ENCODE data around the gene SLC30A2. TPM values are rescaled to one million over a fixed set of nuclear protein-coding genes. Genes with fewer than 3 reads are reported as not detected.

The SLC30A2 gene
- total and polyA plus RNA-seq, 4 donors = 0.02 to 0.51 (median 0.24) TPM

GRCh38 chr1:26078286-26079177, 32.6 kb upstream of the SLC30A2 start:
- H3K4me3 ChIP-seq = no peak overlapping the region
- peaks cover 0 to 4% (median 0%) of the 10 kb centered on the region in 3 donors for H3K27me3 ChIP-seq (ENCODE audit: control insufficient read depth in 3 of 3, insufficient read depth in 3 of 3, low read length in 2 of 3)
- ATAC-seq (ENCODE audit: insufficient read depth, low FRiP score) (no peak), DNase-seq (no peak)
- peaks cover 0 to 6% (median 3%) of the 10 kb centered on the region in 5 donors for H3K4me1 ChIP-seq (ENCODE audit: control insufficient read depth in 5 of 5, insufficient read depth in 5 of 5, low read length in 5 of 5)
- no peak overlapping the region for H3K9ac ChIP-seq (ENCODE audit: insufficient read depth in 1 of 2, low read length in 2 of 2)
- WGBS, 2 donors = 64 to 86% methylated on average over 8 of the region's 8 CpGs
- no peak for TF ChIP-seq CTCF (IDR thresholded peaks at IDR 0.05; ENCODE audit: control extremely low read depth, extremely low read depth)
- no peaks in the 10 kb centered on the region for H3K9me3 ChIP-seq (ENCODE audit: control insufficient read depth in 4 of 4, insufficient read depth in 3 of 4, low read length in 3 of 4)
- H3K27ac ChIP-seq (ENCODE audit: low read depth in 1 of 2, low read length in 1 of 2) = peak overlapping the region in 1 of 2 donors; percentile 55
- no peaks in the 10 kb centered on the region for H3K36me3 ChIP-seq (ENCODE audit: control insufficient read depth in 4 of 4, insufficient read depth in 4 of 4, low read length in 4 of 4)

GRCh38 chr1:26077524-26077923, 31.6 kb upstream of the SLC30A2 start:
- H3K9ac ChIP-seq (ENCODE audit: insufficient read depth in 1 of 2, low read length in 2 of 2) = no peak overlapping the region
- DNase-seq (no peak), ATAC-seq (ENCODE audit: insufficient read depth, low FRiP score) (no peak)
- peaks cover 0 to 4% (median 0%) of the 10 kb centered on the region in 3 donors for H3K27me3 ChIP-seq (ENCODE audit: control insufficient read depth in 3 of 3, insufficient read depth in 3 of 3, low read length in 2 of 3)
- H3K27ac ChIP-seq (ENCODE audit: low read depth in 1 of 2, low read length in 1 of 2) = no peak overlapping the region
- H3K4me3 ChIP-seq = no peak overlapping the region
- no peaks in the 10 kb centered on the region for H3K9me3 ChIP-seq (ENCODE audit: control insufficient read depth in 4 of 4, insufficient read depth in 3 of 4, low read length in 3 of 4)
- H3K36me3 ChIP-seq (ENCODE audit: control insufficient read depth in 4 of 4, insufficient read depth in 4 of 4, low read length in 4 of 4) = no peaks in the 10 kb centered on the region
- peaks cover 0 to 6% (median 3%) of the 10 kb centered on the region in 5 donors for H3K4me1 ChIP-seq (ENCODE audit: control insufficient read depth in 5 of 5, insufficient read depth in 5 of 5, low read length in 5 of 5)
- 95 to 100% methylated on average over 1 of the region's 1 CpG for WGBS, 2 donors
- TF ChIP-seq CTCF (IDR thresholded peaks at IDR 0.05; ENCODE audit: control extremely low read depth, extremely low read depth) = no peak

- no peak for TF ChIP-seq CTCF (IDR thresholded peaks at IDR 0.05; ENCODE audit: control extremely low read depth, extremely low read depth)
- no peak overlapping the region for H3K4me3 ChIP-seq
- H3K9ac ChIP-seq (ENCODE audit: insufficient read depth in 1 of 2, low read length in 2 of 2) = no peak overlapping the region
- peaks cover 0 to 2% (median 0%) of the 10 kb centered on the region in 4 donors for H3K9me3 ChIP-seq (ENCODE audit: control insufficient read depth in 4 of 4, insufficient read depth in 3 of 4, low read length in 3 of 4)
- peaks cover 0 to 6% (median 0%) of the 10 kb centered on the region in 5 donors for H3K4me1 ChIP-seq (ENCODE audit: control insufficient read depth in 5 of 5, insufficient read depth in 5 of 5, low read length in 5 of 5)
- WGBS, 2 donors = 62 to 67% methylated on average over 3 of the region's 3 CpGs
- DNase-seq (no peak), ATAC-seq (ENCODE audit: insufficient read depth, low FRiP score) (no peak)
- no peaks in the 10 kb centered on the region for H3K36me3 ChIP-seq (ENCODE audit: control insufficient read depth in 4 of 4, insufficient read depth in 4 of 4, low read length in 4 of 4)
- peaks cover 0 to 7% (median 0%) of the 10 kb centered on the region in 3 donors for H3K27me3 ChIP-seq (ENCODE audit: control insufficient read depth in 3 of 3, insufficient read depth in 3 of 3, low read length in 2 of 3)
- H3K27ac ChIP-seq (ENCODE audit: low read depth in 1 of 2, low read length in 1 of 2) = peak overlapping the region in 1 of 2 donors; percentile 81
Measured at GRCh38 chr1:26075421-26076144, 29.7 kb upstream of the SLC30A2 start.

All from lung (tissue), 12 donors.